Duodenal mucosa (tissue), 2 donors: ENCODE results near the gene TTC28.

ENCODE experiments used
- H3K27ac ChIP-seq: one replicate; pipeline ENCODE4 v1.7.0; 2013; ENCODE audit warnings: low read depth, low read length
- H3K27me3 ChIP-seq, 2 donors: one replicate each; pipeline ENCODE4 v1.7.0; 2013; ENCODE audit warnings: low read length in 2 of 2, control low read depth in 1 of 2; ENCODE audit not compliant: insufficient read depth in 2 of 2, control insufficient read depth in 1 of 2
- H3K36me3 ChIP-seq, 2 donors: one replicate each; pipeline ENCODE4 v1.7.0; 2013; ENCODE audit warnings: low read length in 2 of 2, control low read depth in 1 of 2; ENCODE audit not compliant: insufficient read depth in 2 of 2, control insufficient read depth in 1 of 2
- H3K4me1 ChIP-seq, 2 donors: one replicate each; pipeline ENCODE4 v1.7.0; 2013; ENCODE audit warnings: low read length in 2 of 2, control low read depth in 1 of 2; ENCODE audit not compliant: insufficient read depth in 2 of 2, control insufficient read depth in 1 of 2
- H3K4me3 ChIP-seq, 2 donors: one replicate each; pipeline ENCODE4 v1.7.0; 2013; ENCODE audit warnings: low read length in 2 of 2, low read depth in 1 of 2
- H3K9ac ChIP-seq, 2 donors: one replicate each; pipeline ENCODE4 v1.7.0; 2013; ENCODE audit warnings: low read length in 2 of 2, low read depth in 1 of 2
- H3K9me3 ChIP-seq, 2 donors: one replicate each; pipeline ENCODE4 v1.7.0; 2013; ENCODE audit warnings: low read length in 2 of 2, control low read depth in 1 of 2; ENCODE audit not compliant: control insufficient read depth in 1 of 2

Gene TTC28

DNA sequence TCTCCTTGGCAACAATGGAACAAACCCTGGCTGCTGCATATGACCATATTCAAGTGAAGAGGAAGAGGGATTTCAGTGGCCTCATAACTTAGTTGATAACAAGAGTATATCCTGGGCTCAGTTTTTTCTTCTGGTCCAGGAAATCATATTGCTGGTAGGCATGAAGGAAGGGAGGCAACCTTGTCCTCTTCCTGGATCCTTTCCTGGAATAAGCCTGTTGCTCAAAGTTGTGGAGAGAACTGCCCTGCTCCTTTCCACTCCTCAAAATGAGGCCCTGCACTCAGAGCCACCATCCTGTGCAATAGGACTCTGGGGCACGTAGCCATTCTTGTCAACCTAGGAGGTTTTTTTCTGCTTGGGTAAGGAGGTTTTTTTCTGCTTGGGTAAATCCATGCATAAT lies 631.9 kb downstream of the TTC28 start:
- H3K27ac ChIP-seq = no peak overlapping the region

DNA sequence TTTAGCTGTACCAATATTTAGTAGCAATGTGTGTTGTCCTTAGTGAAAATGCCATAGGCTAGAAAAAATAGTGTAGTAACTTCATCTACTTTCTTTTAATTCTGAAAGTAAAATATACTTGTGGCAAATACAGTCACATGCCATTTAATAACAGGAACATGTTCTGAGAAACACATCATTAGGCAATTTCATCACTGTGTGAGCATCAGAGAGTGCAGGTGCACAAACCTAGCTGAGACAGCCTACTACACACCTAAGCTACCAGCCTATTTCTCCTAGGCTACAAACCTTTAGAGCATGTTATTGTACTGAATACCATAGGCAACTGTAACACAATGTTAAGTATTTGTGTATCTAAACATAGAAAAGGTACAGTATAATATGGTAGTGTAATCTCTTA lies 633.5 kb downstream of the TTC28 start:
- no peaks in the 10 kb centered on the region for H3K27me3 ChIP-seq
- H3K9me3 ChIP-seq = no peaks in the 10 kb centered on the region
- no peak overlapping the region for H3K9ac ChIP-seq
- H3K4me1 ChIP-seq = no peaks in the 10 kb centered on the region
- no peak overlapping the region for H3K4me3 ChIP-seq
- H3K36me3 ChIP-seq = no peaks in the 10 kb centered on the region
- no peak overlapping the region for H3K27ac ChIP-seq

More for the DNA sequence above, 631.9 kb downstream of the TTC28 start:
- Histone ChIP-seq H3K36me3 (no peaks in the 10 kb centered on the region), H3K9me3 (no peaks in the 10 kb centered on the region), H3K9ac (no peak overlapping the region), H3K4me1 (no peaks in the 10 kb centered on the region), H3K4me3 (no peak overlapping the region), H3K27me3 (no peaks in the 10 kb centered on the region)

DNA sequence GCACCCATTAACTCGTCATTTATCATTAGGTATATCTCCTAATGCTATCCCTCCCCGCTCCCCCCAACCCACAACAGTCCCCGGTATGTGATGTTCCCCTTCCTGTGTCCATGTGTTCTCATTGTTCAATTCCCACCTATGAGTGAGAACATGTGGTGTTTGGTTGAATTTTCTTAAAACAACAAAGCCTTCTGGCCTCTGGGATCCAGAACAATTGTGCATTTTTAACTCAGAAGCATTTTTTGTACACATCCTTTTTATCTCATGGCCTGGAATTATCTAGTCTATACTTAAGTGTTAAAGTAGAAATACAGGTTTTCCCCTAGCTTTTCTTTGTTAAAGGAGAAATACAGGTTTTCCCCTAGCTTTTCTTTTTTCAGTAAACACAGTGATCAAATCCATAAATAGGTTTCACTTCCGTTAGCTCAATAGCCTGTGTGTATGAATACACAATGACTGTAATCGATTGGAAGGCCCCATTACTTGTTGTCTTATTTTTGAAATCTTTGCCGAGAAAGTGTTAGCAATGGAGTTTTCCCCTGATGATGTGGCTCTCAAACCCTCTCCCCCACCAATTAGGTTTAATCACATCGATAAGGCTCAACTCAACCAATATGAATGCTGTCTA lies 635.0 kb downstream of the TTC28 start:
- no peaks in the 10 kb centered on the region for H3K27me3 ChIP-seq
- H3K9me3 ChIP-seq = no peaks in the 10 kb centered on the region
- H3K4me1 ChIP-seq = no peaks in the 10 kb centered on the region
- H3K27ac ChIP-seq = no peak overlapping the region
- H3K9ac ChIP-seq = no peak overlapping the region
- no peak overlapping the region for H3K4me3 ChIP-seq
- H3K36me3 ChIP-seq = no peaks in the 10 kb centered on the region

DNA sequence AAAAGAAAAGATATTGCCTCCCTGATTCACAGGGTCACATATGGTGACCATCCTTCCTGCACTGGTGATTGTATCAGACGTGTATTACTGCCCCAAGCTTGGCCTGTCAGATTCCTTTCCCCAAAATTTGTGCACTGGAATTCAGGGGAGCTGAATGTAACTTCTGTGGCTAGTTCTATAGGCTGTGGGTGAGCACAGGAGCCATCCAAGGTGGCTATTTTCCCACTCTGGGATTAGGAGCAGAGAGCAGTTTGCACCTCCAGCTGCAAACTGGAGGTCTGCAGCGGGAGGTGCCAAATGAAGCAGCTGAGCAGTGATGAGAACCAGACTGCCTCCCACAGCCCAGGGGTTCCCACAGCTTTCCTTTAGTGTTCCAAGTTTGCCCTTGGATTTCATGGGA lies 636.4 kb downstream of the TTC28 start:
- H3K4me3 ChIP-seq = no peak overlapping the region
- no peaks in the 10 kb centered on the region for H3K36me3 ChIP-seq
- no peaks in the 10 kb centered on the region for H3K9me3 ChIP-seq
- no peak overlapping the region for H3K27ac ChIP-seq
- no peak overlapping the region for H3K9ac ChIP-seq
- H3K4me1 ChIP-seq = no peaks in the 10 kb centered on the region
- no peaks in the 10 kb centered on the region for H3K27me3 ChIP-seq

DNA sequence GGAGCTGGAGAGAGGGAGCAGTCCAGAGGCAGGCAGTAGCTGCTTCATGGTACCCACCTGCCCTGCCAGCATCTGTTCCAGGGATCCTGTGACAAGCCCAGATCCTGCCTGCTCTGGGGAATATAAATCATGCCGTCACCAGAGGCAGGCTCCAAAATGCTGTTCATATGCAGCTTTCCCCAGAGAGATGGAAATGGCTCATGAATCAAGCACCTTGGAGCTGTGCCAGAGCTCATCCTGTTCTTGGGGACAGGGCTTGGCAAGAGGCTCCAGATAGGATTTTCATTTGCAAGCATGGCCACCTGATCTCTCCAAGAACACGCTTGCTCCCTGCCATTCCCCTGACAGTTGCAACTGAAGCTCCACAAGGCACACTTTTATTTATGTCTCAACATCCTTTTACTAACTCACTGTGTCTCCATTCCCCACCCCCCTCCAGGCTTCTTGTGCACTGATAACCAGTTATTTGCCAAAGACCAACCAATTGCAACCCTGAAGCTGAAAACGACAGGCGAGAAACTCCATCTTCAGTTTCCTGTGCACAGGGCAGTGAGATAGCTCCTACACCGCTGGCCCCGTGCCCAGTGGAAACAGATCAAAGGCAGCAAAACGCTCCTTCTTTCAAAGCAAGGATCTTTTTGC lies 644.8 kb downstream of the TTC28 start:
- H3K4me3 ChIP-seq = no peak overlapping the region
- no peak overlapping the region for H3K27ac ChIP-seq

DNA sequence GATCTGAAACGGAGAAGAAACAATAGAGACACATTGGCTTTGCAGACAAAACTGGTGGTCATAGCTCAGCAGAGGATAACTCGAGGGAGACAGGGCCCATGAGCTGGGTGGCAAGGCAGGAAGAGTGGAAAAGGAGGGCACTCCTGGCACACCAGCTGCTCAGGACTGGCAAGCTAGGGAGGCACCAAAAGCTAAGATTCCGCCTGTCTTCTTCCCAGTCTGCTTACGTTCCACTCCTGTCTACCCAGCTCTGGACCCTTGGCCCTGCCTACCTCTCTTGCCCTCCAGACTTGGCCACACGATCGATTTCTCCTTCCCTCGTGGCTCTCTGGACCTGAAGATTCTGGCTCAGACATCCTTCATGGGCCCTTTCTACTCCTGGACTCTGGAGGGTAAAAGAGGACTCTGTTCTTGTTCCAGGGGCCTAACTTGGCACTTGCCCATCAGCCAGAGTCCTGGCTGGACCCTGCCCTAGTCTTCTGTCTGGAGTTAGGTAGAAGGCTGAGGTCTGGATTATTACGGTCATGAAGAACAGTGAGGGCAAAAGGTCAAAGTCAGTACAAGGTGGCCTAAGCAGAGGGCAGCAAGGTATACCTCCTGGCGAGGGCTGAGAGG lies 645.4 kb downstream of the TTC28 start:
- Histone ChIP-seq H3K27me3 (no peaks in the 10 kb centered on the region), H3K36me3 (peaks cover 0 to 8% of the 10 kb centered on the region in 2 donors), H3K9me3 (no peaks in the 10 kb centered on the region), H3K4me3 (no peak overlapping the region), H3K27ac (no peak overlapping the region), H3K9ac (no peak overlapping the region), H3K4me1 (peaks cover 17 to 19% of the 10 kb centered on the region in 2 donors)

More for the DNA sequence above, 644.8 kb downstream of the TTC28 start:
- H3K9ac ChIP-seq = no peak overlapping the region
- H3K27me3 ChIP-seq = no peaks in the 10 kb centered on the region
- no peaks in the 10 kb centered on the region for H3K9me3 ChIP-seq
- peaks cover 0 to 1% of the 10 kb centered on the region in 2 donors for H3K36me3 ChIP-seq
- H3K4me1 ChIP-seq = peaks cover 13 to 15% of the 10 kb centered on the region in 2 donors

DNA sequence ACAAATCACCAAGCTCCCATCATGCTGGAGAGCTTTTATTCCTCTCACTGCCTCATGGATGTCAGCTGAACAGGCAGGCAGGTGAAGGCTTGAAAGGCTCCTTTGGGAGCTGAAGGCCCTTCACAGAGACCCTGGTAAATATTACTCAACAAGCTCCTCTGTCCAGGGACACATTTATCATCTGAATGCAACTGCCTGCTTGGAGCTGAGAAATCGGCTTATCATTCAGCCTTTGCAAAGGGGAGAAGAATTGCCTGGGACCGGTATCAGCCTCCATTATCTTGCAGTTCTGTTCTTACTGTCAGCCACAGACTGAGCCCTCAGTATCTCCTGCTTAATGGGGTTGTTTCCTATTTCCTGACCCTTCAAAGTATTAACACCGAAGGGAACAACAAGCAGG lies 646.8 kb downstream of the TTC28 start:
- H3K9me3 ChIP-seq = no peaks in the 10 kb centered on the region
- H3K27me3 ChIP-seq = no peaks in the 10 kb centered on the region
- no peak overlapping the region for H3K9ac ChIP-seq
- H3K4me3 ChIP-seq = no peak overlapping the region
- H3K36me3 ChIP-seq = peaks cover 0 to 11% of the 10 kb centered on the region in 2 donors
- no peak overlapping the region for H3K27ac ChIP-seq
- H3K4me1 ChIP-seq = peaks cover 31% of the 10 kb centered on the region in 2 donors

DNA sequence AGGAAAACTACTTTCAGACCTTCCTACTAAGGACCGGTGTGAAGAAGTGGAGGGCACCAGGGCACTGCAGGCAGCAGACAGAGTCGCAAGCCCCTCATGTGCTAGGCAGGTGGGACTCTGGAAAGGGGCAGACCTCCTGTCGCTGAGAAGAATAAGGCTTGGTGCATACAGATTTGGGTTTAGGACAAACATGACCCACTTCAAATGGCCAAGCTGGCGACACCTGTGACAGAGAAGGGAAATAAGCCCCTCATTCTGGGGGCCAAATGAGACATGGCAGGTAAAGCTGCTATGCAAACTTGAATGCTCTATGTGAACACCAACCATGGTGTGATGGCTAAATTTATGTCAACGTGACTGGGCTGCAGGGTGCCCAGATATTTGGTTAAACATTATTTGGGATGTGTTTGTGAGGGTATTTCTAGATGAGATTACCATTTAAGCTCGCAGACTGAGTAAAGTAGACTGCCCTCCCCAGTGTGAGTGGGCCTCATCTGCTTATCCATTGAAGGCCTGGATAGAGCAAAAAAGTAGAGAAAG lies 648.2 kb downstream of the TTC28 start:
- Histone ChIP-seq H3K4me3 (no peak overlapping the region), H3K27ac (no peak overlapping the region), H3K4me1 (peaks cover 34 to 35% of the 10 kb centered on the region in 2 donors), H3K36me3 (peaks cover 0 to 11% of the 10 kb centered on the region in 2 donors), H3K27me3 (no peaks in the 10 kb centered on the region), H3K9ac (no peak overlapping the region), H3K9me3 (no peaks in the 10 kb centered on the region)

DNA sequence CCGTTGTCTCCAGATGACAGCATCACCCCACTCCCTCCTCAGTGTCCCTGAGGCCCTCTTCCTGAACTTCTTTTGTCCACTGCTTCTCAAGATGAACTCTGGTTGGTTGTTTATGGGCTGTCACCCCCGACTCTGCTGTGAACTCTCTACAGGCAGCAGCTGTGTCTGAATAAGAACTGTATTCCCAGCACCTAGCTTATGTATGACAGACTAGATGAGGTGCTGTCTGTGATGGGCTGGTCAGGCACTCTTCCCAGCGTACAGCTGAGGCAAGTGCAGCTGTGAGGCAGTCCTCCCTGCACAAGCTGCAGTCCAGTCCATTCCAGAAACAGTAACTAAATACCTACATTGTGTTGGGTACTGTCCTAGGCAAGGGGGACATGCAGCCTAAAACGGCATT lies 649.2 kb downstream of the TTC28 start:
- H3K27ac ChIP-seq = no peak overlapping the region
- H3K4me3 ChIP-seq = no peak overlapping the region
- no peaks in the 10 kb centered on the region for H3K27me3 ChIP-seq
- H3K4me1 ChIP-seq = peaks cover 33 to 35% of the 10 kb centered on the region in 2 donors
- H3K9ac ChIP-seq = no peak overlapping the region
- peaks cover 0 to 11% of the 10 kb centered on the region in 2 donors for H3K36me3 ChIP-seq
- no peaks in the 10 kb centered on the region for H3K9me3 ChIP-seq

DNA sequence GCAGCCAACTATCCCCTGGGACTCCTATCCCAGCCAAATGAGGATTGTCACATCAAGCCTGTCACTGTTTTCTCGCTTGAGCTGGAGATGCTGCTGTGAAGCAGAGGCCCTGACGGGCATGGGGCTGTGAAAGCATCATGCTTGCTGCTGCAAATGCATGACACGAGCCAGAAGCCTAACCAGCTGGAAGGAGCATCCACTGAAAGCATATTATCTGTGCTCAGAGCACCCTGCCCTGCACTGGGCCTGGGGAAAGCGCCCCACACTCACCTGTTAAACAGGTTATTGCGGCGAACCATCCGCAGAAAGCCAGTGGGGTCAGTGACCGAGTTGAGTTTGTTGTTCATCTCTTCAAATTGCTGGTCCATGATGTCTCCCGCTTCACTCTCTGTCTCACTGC lies 649.7 kb downstream of the TTC28 start:
- Histone ChIP-seq H3K36me3 (peaks cover 0 to 11% of the 10 kb centered on the region in 2 donors), H3K27ac (no peak overlapping the region), H3K4me1 (peaks cover 28 to 30% of the 10 kb centered on the region in 2 donors), H3K4me3 (no peak overlapping the region), H3K27me3 (no peaks in the 10 kb centered on the region), H3K9ac (no peak overlapping the region), H3K9me3 (no peaks in the 10 kb centered on the region)
